ENCODE data around the gene GALR1. TPM values are rescaled to one million over a fixed set of nuclear protein-coding genes. Genes with fewer than 3 reads are reported as not detected.

The GALR1 gene
- total RNA-seq, 1 experiment from 2014 or later, result not detected

GRCh38 chr18:77321823-77322805 lies 72.5 kb downstream of the GALR1 start:
- DNase-seq (ENCODE audit: low spot score), result no peak

GRCh38 chr18:77323640-77324299 lies 74.1 kb downstream of the GALR1 start:
- DNase-seq (ENCODE audit: low spot score), result no peak

Other genes starting within 250 kb of the GALR1 start
- 27.4 and 28.9 TPM in 2 replicates for gene MBP, start 117.1 kb upstream of the GALR1 start, total RNA-seq (2014; rRNA removed; shearing (Covaris generic))